ENCODE results near the gene TPTE.
"Not testable (repeated sequence)": the region's sequence is repeated elsewhere in the genome, so short reads cannot be mapped to it uniquely, and the experiment has no call there.

GRCh38 chr21:10638144-10638543 is 116.8 kb downstream of the TPTE start:
- TF ChIP-seq POLR2AphosphoS5 (IDR thresholded peaks at IDR 0.05; ENCODE audit: low read depth, low read length); CTCF (IDR thresholded peaks at IDR 0.05); SIN3A (IDR thresholded peaks at IDR 0.05; ENCODE audit: borderline replicate concordance, insufficient read depth, low read depth, low read length): not testable (repeated sequence)
- TF ChIP-seq, protein P1, sequence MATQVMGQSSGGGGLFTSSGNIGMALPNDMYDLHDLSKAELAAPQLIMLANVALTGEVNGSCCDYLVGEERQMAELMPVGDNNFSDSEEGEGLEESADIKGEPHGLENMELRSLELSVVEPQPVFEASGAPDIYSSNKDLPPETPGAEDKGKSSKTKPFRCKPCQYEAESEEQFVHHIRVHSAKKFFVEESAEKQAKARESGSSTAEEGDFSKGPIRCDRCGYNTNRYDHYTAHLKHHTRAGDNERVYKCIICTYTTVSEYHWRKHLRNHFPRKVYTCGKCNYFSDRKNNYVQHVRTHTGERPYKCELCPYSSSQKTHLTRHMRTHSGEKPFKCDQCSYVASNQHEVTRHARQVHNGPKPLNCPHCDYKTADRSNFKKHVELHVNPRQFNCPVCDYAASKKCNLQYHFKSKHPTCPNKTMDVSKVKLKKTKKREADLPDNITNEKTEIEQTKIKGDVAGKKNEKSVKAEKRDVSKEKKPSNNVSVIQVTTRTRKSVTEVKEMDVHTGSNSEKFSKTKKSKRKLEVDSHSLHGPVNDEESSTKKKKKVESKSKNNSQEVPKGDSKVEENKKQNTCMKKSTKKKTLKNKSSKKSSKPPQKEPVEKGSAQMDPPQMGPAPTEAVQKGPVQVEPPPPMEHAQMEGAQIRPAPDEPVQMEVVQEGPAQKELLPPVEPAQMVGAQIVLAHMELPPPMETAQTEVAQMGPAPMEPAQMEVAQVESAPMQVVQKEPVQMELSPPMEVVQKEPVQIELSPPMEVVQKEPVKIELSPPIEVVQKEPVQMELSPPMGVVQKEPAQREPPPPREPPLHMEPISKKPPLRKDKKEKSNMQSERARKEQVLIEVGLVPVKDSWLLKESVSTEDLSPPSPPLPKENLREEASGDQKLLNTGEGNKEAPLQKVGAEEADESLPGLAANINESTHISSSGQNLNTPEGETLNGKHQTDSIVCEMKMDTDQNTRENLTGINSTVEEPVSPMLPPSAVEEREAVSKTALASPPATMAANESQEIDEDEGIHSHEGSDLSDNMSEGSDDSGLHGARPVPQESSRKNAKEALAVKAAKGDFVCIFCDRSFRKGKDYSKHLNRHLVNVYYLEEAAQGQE (IDR thresholded peaks at IDR 0.05; ENCODE audit: insufficient read depth in 1 of 2, low read depth in 2 of 2, low read length in 1 of 2) = not testable (repeated sequence)

Data from Panc1 (cell line).